Stomach (tissue), 4 donors: ENCODE measurements around the gene SETDB2.

ENCODE experiments used
- CTCF ChIP-seq, 7 experiments: fragments of 450-650 bp in 4 of 7; fragments of 200-600 bp in 3 of 7; sonication (generic) in 3 of 7; IDR thresholded peaks; one replicate each; pipeline ENCODE4 v1.5.1; 2016 to 2019; ENCODE audit warnings: antibody characterized with exemption in 7 of 7, control low read depth in 2 of 7, mild to moderate bottlenecking in 1 of 7
- EP300 ChIP-seq: sonication (generic); formaldehyde crosslinking; IDR thresholded peaks from one replicate; pipeline ENCODE4 v1.6.1; 2017; ENCODE audit warnings: antibody characterized with exemption
- POLR2A ChIP-seq, 4 donors: fragments of 450-650 bp; IDR thresholded peaks; one replicate each; pipeline ENCODE4 v1.6.1; 2016; ENCODE audit warnings: antibody characterized with exemption in 4 of 4, control low read depth in 2 of 4, mild to moderate bottlenecking in 1 of 4, moderate library complexity in 1 of 4
- POLR2AphosphoS5 ChIP-seq, 3 donors: sonication (generic); formaldehyde crosslinking; IDR thresholded peaks; one replicate each; pipeline ENCODE4 v1.6.1; 2016; ENCODE audit warnings: antibody characterized with exemption in 3 of 3

- TF ChIP-seq CTCF (IDR thresholded peaks at IDR 0.05) (no peak), POLR2A (IDR thresholded peaks at IDR 0.05) (no peak), POLR2AphosphoS5 (IDR thresholded peaks at IDR 0.05) (no peak), EP300 (no peak)
These were observed 89.7 kb downstream of the SETDB2 start for GRCh38 chr13:49533591-49534269.
